Measurements from ENCODE around the gene PLEKHG3. TPM values are rescaled to one million over a fixed set of nuclear protein-coding genes. Genes with fewer than 3 reads are reported as not detected.

The PLEKHG3 gene
- total and polyA plus RNA-seq, 3 donors from 2014 or later, result 20.1 to 21.6 (median 20.6) TPM

DNA sequence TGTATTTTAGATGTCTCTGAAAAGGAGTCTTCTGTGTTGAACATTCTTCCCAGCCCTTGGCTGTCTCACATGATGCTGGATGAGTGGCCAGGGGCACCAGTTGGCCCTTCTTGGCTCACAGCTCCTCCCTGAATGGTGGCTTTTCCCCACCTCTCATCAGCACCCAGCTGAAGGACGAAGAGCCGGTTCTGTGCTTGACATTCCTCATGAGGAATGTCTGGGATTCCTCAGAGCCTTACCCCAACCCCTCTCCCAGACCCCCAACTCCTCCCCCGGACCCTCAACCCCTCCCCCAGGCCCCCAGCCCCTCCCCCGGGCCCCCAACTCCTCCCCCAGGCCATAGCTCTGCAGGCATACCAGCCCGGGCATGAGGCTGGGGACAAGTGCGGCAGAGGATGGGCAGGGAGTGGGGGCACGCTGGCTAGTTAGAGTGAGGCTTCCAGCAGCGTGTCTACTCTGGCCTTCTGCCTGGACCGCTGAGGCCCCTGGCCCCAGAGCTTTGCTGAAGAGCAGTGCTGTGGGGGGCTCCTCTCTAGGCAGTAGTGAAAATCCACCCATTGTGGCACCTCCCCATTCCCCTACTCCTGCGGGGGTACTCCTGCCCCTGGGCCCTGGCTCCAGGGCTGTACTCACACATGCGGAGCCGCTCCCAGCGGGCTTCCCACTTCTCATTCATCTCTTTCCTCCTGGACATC, 64.3 kb downstream of the PLEKHG3 start:
- 82 to 84% methylated on average over 7 to 13 of the region's 13 CpGs for WGBS, 2 donors
- Histone ChIP-seq H3K27ac (no peak overlapping the region), H3K27me3 (no peaks in the 10 kb centered on the region), H3K4me3 (no peak overlapping the region), H3K4me1 (peaks cover 7% of the 10 kb centered on the region), H3K36me3 (ENCODE audit: low read depth, missing control alignments) (no peaks in the 10 kb centered on the region), H3K9me3 (no peaks in the 10 kb centered on the region)
- intact Hi-C loops (cut with DNase I; ENCODE audit: low total_unique reads), result loop anchor here (10.0 kb wide), 1 partner anchor 326 kb away; no protein-coding TSS in a partner anchor
- no peak for DNase-seq
- no peak for TF ChIP-seq POLR2A (IDR thresholded peaks at IDR 0.05)
- TF ChIP-seq, protein P1, sequence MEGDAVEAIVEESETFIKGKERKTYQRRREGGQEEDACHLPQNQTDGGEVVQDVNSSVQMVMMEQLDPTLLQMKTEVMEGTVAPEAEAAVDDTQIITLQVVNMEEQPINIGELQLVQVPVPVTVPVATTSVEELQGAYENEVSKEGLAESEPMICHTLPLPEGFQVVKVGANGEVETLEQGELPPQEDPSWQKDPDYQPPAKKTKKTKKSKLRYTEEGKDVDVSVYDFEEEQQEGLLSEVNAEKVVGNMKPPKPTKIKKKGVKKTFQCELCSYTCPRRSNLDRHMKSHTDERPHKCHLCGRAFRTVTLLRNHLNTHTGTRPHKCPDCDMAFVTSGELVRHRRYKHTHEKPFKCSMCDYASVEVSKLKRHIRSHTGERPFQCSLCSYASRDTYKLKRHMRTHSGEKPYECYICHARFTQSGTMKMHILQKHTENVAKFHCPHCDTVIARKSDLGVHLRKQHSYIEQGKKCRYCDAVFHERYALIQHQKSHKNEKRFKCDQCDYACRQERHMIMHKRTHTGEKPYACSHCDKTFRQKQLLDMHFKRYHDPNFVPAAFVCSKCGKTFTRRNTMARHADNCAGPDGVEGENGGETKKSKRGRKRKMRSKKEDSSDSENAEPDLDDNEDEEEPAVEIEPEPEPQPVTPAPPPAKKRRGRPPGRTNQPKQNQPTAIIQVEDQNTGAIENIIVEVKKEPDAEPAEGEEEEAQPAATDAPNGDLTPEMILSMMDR (IDR thresholded peaks at IDR 0.05), result no peak

- Histone ChIP-seq H3K4me1 (peaks cover 6% of the 10 kb centered on the region), H3K27ac (no peak overlapping the region), H3K4me3 (no peak overlapping the region), H3K36me3 (ENCODE audit: low read depth, missing control alignments) (no peaks in the 10 kb centered on the region), H3K27me3 (no peaks in the 10 kb centered on the region), H3K9me3 (no peaks in the 10 kb centered on the region)
- TF ChIP-seq, protein P1 (IDR thresholded peaks at IDR 0.05), result no peak
- TF ChIP-seq POLR2A (IDR thresholded peaks at IDR 0.05), result no peak
- intact Hi-C loops (cut with DNase I; ENCODE audit: low total_unique reads), result loop anchor here (10.0 kb wide), 1 partner anchor 325 kb away; no protein-coding TSS in a partner anchor
- DNase-seq, result no peak
- WGBS, 2 donors, result 89 to 95% methylated on average over 8 to 17 of the region's 17 CpGs
These were observed 65.1 kb downstream of the PLEKHG3 start for GRCh38 chr14:64769096-64770020.

DNA sequence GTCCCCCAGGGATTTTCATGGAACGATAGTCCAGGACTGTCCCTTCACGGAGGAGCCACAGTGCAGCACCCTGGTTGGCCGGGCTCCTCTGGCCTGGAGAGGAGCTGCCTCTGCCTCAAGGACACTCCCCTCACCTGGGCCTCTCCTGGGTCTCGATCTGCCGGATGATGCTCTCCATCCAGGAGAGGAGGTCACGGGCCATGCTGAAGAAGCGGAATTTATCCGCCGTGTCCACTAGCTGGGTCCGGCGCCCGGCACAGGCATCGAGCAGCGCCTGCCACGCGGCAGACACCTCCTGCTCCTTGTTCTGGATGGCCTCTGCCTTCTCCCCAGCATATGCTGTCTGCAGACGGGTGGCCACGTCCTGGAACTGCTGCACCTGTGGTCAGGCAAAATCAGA, 66.5 kb downstream of the PLEKHG3 start:
- no peaks in the 10 kb centered on the region for H3K4me1 ChIP-seq
- intact Hi-C loops (cut with DNase I; ENCODE audit: low total_unique reads), result no loop called here
- 87 to 90% methylated on average over 3 to 18 of the region's 18 CpGs for WGBS, 2 donors
- H3K9me3 ChIP-seq, result no peaks in the 10 kb centered on the region
- H3K27me3 ChIP-seq, result no peaks in the 10 kb centered on the region
- H3K4me3 ChIP-seq, result no peak overlapping the region
- H3K36me3 ChIP-seq (ENCODE audit: low read depth, missing control alignments), result no peaks in the 10 kb centered on the region
- TF ChIP-seq, protein P1 (IDR thresholded peaks at IDR 0.05), result no peak
- TF ChIP-seq POLR2A (IDR thresholded peaks at IDR 0.05), result no peak
- DNase-seq, result no peak
- H3K27ac ChIP-seq, result no peak overlapping the region

DNA sequence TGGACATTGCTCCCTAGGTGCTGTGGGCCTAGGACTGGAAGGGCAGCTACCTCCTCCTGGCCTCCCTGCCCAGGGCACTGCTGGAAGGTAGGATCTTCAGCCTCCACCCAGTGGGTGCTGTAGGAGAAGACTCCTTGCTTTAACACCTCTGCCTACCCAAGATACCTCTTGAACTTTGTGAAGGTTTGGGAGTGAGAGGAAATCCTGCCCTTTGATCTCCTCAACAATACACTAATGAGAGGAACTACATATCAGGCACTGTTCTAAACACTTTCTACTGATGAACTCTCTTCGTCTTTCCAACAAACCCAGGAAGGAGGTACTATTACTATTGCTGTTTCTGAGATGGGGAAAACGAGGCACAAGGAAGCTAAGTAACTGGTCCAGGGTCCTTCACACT, 66.9 kb downstream of the PLEKHG3 start:
- intact Hi-C loops (cut with DNase I; ENCODE audit: low total_unique reads), result no loop called here
- Histone ChIP-seq H3K27ac (no peak overlapping the region), H3K4me3 (no peak overlapping the region), H3K4me1 (no peaks in the 10 kb centered on the region), H3K27me3 (no peaks in the 10 kb centered on the region), H3K36me3 (ENCODE audit: low read depth, missing control alignments) (no peaks in the 10 kb centered on the region), H3K9me3 (no peaks in the 10 kb centered on the region)
- DNase-seq, result no peak
- TF ChIP-seq, protein P1 (IDR thresholded peaks at IDR 0.05), result no peak
- no peak for TF ChIP-seq POLR2A (IDR thresholded peaks at IDR 0.05)
- WGBS, 2 donors, result 82 to 86% methylated on average over 2 of the region's 2 CpGs
